Activated CD4-positive, alpha-beta T cell treated with anti-CD3 and anti-CD28 coated beads for 4 hours (primary cell): ENCODE data around the gene NMNAT3.

Experiments used
- DNase-seq, 2 donors: peaks; one replicate each; pipeline ENCODE4 v3.0.0-alpha.2; 2020

Gene NMNAT3

GRCh38 chr3:139537795-139538621, 139.8 kb downstream of the NMNAT3 start:
- no peak for DNase-seq

GRCh38 chr3:139537361-139537760, 140.4 kb downstream of the NMNAT3 start:
- DNase-seq, result no peak

- no peak for DNase-seq
Observed at GRCh38 chr3:139534992-139535879, 142.5 kb downstream of the NMNAT3 start.

GRCh38 chr3:139534455-139534812, 143.3 kb downstream of the NMNAT3 start:
- no peak for DNase-seq

- no peak for DNase-seq
Observed at GRCh38 chr3:139533781-139534454, 143.9 kb downstream of the NMNAT3 start.

- DNase-seq, result no peak
Observed at GRCh38 chr3:139532976-139533375, 144.8 kb downstream of the NMNAT3 start.

GRCh38 chr3:139530717-139531116, 147.1 kb downstream of the NMNAT3 start:
- no peak for DNase-seq

- DNase-seq, result no peak
Observed at GRCh38 chr3:139529662-139530061, 148.1 kb downstream of the NMNAT3 start.

GRCh38 chr3:139528924-139529323, 148.8 kb downstream of the NMNAT3 start:
- DNase-seq, result no peak

- DNase-seq, result no peak
Observed at GRCh38 chr3:139528281-139528680, 149.5 kb downstream of the NMNAT3 start.

- no peak for DNase-seq
Observed at GRCh38 chr3:139527265-139527664, 150.5 kb downstream of the NMNAT3 start.

GRCh38 chr3:139526146-139526545, 151.6 kb downstream of the NMNAT3 start:
- DNase-seq, result no peak

- no peak for DNase-seq
Observed at GRCh38 chr3:139524841-139525636, 152.7 kb downstream of the NMNAT3 start.

GRCh38 chr3:139523718-139524117, 154.1 kb downstream of the NMNAT3 start:
- no peak for DNase-seq

GRCh38 chr3:139523166-139523565, 154.6 kb downstream of the NMNAT3 start:
- no peak for DNase-seq

GRCh38 chr3:139522421-139522820, 155.4 kb downstream of the NMNAT3 start:
- no peak for DNase-seq

- no peak for DNase-seq
Observed at GRCh38 chr3:139521816-139522215, 156.0 kb downstream of the NMNAT3 start.

GRCh38 chr3:139521144-139521543, 156.6 kb downstream of the NMNAT3 start:
- no peak for DNase-seq

GRCh38 chr3:139519998-139520737, 157.6 kb downstream of the NMNAT3 start:
- DNase-seq, result no peak

- DNase-seq, result no peak
Observed at GRCh38 chr3:139518926-139519842, 158.6 kb downstream of the NMNAT3 start.

- no peak for DNase-seq
Observed at GRCh38 chr3:139518306-139518705, 159.5 kb downstream of the NMNAT3 start.
